CD4-positive, alpha-beta T cell treated with Interleukin-15 for 1 hour (primary cell): Measurements from ENCODE around the gene CLIC3.
"Not testable (repeated sequence)": the region's sequence is repeated elsewhere in the genome, so short reads cannot be mapped to it uniquely, and the experiment has no call there.

Experiments used
- DNase-seq: peaks from one replicate; pipeline ENCODE4 v3.0.0-alpha.2; 2020

The CLIC3 gene

GRCh38 chr9:137016436-137016835 lies 20.1 kb upstream of the CLIC3 start:
- DNase-seq, result no peak

GRCh38 chr9:137015976-137016375 lies 19.6 kb upstream of the CLIC3 start:
- DNase-seq, result no peak

- DNase-seq, result no peak
Observed at GRCh38 chr9:137015540-137015930, 19.2 kb upstream of the CLIC3 start.

- no peak for DNase-seq
Observed at GRCh38 chr9:137014776-137015539, 18.6 kb upstream of the CLIC3 start.

GRCh38 chr9:137014166-137014565 lies 17.8 kb upstream of the CLIC3 start:
- no peak for DNase-seq

DNA sequence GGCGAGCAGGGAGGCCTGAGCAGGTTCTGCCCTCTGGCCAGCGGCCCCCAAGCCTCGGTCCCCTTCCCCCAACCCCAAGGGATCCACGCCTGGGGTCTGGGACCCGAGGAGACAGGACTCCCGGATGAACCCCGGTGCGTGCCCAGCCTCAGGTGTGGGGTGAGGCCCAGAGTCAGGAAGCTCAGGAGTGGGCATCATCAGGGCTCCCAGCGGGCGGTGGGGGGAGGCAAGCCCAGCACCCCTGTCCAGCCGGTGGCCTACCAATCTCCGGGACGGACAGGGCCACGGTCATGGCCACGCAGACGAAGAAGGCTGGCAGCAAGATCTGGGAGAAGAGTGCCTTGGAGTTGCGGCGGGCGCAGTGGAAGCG lies 17.2 kb upstream of the CLIC3 start:
- DNase-seq, result no peak

DNA sequence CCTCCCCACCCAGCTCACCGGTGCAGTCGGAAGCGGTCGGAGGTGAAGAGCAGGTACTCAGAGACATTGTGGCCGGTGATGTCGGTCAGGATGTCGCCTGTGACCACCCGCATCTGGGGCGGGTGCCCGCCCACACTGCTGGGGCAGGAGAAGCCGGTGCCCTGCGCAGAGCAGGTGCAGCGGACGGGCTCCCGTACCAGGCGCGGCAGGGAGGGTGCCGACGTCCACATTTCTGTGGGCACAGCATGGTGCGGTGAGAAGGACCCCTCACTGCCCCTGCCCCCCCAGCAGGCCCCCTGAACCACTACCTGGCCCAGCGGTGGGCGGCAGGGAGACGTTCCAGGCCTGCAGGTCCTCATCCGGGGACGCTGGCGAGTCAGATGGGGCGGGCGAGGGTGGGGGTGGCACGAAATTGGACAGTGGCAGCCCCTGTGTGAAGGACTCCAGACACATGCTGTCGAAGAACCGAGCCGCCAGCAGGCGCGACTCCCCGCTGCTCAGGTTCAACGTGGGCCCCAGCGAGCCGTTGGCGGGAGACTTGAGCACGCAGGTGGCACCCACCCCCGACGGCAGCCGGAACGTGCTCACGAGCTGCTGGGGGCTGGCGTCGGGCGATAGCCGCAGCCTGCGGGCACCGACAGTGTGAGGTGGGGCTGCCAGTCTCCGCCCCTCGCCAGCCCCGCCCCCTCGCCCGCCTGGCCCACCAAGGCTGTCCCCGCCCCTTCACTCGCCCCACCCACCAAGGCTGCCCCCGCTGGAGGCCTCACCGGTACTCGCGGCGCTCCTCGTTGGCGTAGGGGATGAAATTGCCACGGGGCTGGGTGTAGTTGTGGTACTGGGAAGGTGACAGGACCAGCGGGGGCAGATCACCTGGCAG lies 16.6 kb upstream of the CLIC3 start:
- no peak for DNase-seq

- DNase-seq, result no peak
Observed at GRCh38 chr9:137011907-137012675, 15.7 kb upstream of the CLIC3 start.

DNA sequence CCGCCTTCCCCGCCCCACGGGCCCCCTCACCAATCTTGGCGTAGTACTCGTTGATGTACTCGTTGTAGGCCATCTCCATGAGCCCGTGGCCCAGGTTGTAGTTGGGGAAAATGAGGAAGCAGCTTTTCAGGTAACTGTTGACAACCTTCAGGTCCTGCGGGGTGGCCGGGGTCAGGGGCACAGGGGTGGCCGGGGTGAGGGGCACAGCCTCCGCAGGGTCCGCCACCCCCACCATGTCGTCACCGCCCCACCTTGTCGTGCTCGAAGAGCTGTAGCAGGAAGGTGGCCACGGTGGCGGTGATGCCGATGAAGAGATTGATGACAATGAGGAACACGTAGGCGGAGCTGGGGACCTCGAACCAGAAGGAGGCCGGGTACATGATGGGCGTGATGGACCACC lies 14.8 kb upstream of the CLIC3 start:
- no peak for DNase-seq

DNA sequence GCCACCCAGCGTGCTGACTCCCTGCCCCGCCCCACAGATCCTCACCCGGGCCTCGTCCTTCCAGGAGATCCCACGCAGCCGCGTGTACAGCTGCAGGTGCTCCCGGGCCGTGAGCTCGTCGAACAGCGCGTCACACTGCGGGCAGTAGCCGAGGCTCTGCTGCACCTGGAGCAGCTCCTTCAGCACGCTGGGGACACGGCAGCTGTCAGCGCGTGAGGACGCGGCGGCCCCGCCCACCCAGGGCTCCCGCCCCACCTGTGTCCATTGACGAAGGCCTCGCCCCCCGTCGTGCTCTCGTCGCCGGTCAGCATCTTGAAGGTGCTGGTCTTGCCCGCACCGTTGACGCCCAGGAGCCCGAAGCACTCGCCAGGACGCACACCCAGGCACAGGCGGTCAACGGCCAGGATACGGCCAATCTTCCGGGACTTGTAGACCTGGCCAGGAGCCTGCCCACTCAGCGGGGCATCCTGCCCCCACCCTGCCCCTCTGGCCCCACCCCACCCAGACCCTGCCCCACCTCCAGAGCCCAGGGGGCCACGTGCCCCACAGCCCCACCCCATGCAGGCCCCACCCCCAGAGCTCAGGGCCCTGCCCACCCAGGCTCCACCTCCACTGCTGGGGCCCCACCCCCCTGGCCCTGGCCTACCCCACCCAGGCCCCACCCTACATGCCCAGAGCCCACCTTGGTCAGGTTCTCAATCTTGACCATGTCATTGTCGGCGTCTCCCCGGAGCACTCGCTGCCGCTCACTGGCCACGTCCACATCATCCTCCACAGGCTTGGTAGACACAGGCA lies 13.8 kb upstream of the CLIC3 start:
- DNase-seq, result no peak

DNA sequence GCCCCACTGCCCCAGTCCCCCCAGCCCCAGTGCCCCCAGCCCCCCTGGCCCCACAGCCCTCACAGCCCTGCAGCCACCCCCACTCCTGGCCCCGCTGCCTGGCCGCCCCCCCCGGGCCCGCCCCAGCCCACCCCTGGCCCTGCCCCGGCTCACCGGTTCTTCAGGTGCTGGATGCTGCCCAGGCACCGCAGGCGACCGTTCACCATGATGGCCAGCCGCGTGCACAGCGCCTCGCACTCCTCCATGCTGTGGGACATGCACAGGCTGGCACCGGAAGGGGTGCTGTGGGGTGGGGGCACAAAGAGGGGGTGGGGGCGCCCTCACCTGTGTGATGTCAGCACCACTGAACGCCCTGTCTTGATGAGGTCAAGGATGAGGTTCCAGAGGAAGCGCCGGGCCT lies 12.8 kb upstream of the CLIC3 start:
- no peak for DNase-seq

DNA sequence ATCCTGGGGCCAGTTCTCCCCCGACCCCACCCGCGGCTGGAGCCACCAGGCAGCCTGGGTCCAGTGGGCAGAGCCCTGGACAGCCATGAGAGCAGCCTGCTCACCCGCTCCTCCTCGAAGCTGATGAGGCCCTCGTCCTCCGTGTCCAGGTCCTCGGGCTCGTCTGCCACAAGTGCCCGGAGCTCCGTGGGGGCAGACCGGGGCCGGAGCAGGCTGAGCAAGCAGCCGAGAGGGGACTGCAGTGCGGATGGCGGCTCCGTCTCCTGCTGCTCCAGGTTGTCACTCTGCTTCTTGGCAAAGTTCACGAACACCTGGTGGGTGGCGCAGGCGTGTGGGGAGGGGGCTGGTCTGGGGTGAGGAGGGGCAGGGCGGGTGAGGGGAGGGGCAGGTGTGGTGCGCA lies 11.9 kb upstream of the CLIC3 start:
- DNase-seq, result no peak

DNA sequence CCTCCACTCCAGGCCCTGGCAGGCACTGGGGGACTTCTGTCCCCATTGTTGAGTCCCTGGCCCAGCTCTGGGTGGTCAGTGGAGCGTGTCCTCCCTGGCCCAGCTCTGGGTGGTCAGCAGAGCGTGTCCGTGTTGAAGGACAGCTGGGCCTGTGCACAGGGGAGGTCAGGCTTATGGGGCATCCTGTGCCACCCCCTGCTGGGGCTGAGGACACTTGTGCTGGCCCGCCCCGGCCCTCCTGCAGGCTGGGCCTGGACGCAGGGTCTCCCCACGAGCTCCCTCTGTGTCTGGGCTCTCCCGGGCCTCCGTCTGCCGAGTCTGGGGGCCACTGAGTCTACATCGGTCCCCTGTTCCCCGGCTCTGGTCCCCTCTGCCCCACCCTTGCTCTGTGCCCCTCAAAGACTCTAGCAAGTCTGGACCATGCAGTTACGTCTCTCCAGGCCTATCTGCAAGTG lies 11.5 kb upstream of the CLIC3 start:
- DNase-seq, result no peak

DNA sequence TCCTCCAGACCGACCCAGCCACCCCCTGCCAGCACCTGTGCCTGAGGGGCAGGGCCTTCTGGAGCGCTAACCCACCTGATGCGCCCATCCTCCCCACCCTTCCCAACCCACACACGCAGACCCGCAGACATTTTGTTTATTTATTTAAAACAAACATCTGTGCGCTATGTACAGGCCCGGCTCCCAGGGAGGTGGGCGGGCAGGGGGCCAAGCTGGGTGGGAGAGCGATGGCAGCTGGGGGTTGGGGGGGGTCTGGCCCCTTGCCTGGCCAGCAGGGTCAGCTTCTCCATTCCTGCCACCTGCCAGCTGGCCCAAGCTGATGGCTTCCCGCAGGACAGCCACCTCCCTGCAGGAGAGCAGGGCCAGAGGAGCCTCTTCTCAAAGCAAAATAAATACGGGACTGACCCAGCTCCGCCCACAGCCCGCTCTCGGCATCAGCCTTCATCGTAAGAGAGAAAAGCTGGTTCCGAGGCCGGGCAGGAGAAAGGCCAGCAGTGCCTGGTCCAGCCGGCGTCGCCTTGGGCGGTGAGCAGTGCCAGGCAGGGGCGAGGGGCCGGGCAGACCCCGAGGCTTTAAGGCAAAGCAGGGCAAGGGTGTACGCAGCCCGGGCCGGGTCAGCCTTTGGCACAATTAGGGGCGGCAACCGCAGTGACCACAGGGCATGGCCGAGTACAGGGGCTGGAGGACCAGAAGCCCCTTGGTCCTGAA lies 10.9 kb upstream of the CLIC3 start:
- DNase-seq, result no peak

- DNase-seq, result no peak
Observed at GRCh38 chr9:137006116-137007003, 10.0 kb upstream of the CLIC3 start.

DNA sequence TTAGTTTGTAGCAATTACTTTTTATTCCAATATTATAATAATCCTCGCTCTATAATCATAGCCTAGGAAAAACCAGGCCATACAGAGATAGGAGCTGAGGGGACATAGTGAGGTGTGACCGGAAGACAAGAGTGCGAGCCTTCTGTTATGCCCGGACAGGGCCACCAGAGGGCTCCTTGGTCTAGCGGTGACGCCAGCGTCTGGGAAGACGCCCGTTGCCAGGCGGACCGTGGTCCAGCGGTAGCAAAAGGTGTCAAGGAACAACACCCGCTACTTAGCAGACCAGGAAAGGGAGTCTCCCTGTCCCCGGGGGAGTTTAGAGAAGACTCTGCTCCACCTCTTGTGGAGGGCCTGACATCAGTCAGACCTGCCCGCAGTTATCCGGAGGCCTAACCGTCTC lies 7.9 kb upstream of the CLIC3 start:
- DNase-seq, result not testable (repeated sequence)

DNA sequence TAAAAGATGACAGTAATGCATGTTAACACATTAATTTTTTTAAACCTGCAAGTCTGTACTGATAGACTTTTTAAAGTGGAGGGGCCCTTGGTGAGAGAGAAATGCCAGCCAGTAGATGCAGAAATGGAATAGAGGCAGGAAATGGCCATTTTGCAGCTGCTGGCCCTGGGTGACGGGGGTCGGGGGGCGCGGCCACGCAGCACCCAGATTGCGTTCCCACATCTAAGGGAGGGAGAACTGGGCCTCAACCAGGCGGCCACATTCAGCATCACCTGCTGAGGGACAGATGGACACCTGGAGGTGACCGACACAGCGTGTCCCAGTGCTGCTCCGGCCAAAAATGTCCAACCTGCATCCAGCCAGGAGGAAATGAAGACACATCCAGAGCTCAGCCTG lies 6.3 kb upstream of the CLIC3 start:
- DNase-seq, result no peak

DNA sequence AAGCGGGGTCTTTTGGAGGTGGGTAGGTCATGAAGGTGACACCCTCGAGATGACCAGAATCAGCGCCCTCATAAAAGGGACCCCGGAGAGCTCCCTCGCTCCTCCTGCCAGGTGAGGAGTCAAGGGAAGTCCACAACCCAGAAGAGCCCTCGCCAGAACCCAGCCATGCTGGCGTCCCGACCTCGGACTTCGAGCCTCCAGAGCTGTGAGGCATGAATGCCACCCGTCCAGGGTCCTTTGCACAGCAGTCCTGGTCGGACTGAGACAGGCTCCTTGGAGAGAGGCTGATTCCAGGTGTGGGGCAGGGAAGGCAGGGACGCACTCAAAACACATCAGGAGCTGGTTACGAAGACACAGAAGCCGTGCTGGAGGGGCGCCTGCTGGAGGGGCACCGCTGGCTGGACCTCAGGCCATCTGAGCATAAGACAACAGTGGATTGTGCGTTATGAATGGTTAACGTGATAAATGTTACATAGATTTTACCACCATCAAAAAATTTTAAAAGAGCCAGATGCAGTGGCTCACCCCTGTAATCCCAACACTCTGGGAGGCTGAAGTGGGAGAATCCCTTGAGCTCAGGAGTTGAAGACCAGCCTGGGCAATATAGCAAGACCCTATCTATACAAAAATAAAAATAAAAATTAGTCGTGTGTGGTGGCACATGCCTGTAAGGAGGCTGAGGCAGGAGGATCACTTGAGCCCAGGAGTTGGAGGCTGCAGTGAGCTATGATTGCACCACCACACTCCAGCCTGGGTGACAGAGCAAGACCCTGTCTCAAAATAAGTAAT lies 5.7 kb upstream of the CLIC3 start:
- no peak for DNase-seq

GRCh38 chr9:137000177-137000930 lies 4.0 kb upstream of the CLIC3 start:
- no peak for DNase-seq
